Endodermal cell (in vitro differentiated cells): ENCODE measurements around the gene ARHGAP27. TPM values are rescaled to one million over a fixed set of nuclear protein-coding genes. Genes with fewer than 3 reads are reported as not detected.
A peak's percentile ranks its signal among the peaks of the same experiment; 100 is the strongest.

Source experiments
- DNase-seq: peaks from one replicate; pipeline ENCODE4 v3.0.0-alpha.2; 2017
- H3K27ac ChIP-seq: 2 replicates; pipeline ENCODE4 v1.5.1; 2013; ENCODE audit warnings: mild to moderate bottlenecking, low read depth, low read length, moderate library complexity
- H3K27me3 ChIP-seq: 2 replicates; pipeline ENCODE4 v1.6.1; 2013; ENCODE audit warnings: mild to moderate bottlenecking, low read length, moderate library complexity; ENCODE audit not compliant: insufficient read depth, control insufficient read depth, poor library complexity, severe bottlenecking
- H3K36me3 ChIP-seq: 2 replicates; pipeline ENCODE4 v1.7.0; 2013; ENCODE audit warnings: mild to moderate bottlenecking, low read length, moderate library complexity; ENCODE audit not compliant: control insufficient read depth, insufficient read depth
- H3K4me1 ChIP-seq: one replicate; pipeline ENCODE4 v1.7.0; 2013; ENCODE audit warnings: low read length; ENCODE audit not compliant: control insufficient read depth, insufficient read depth
- H3K4me3 ChIP-seq: 2 replicates; pipeline ENCODE4 v1.5.1; 2013; ENCODE audit warnings: mild to moderate bottlenecking, low read length, moderate library complexity
- H3K9ac ChIP-seq: 2 replicates; pipeline ENCODE4 v1.6.1; 2013; ENCODE audit warnings: mild to moderate bottlenecking, low read length, moderate library complexity; ENCODE audit not compliant: poor library complexity, severe bottlenecking; ENCODE audit errors: extremely low read depth
- H3K9me3 ChIP-seq: 2 replicates; pipeline ENCODE4 v1.6.1; 2013; ENCODE audit warnings: mild to moderate bottlenecking, low read length, moderate library complexity; ENCODE audit not compliant: control insufficient read depth
- H3K27ac Mint-ChIP-seq: 2 replicates; pipeline ENCODE4 v1.8.0; 2020; ENCODE audit warnings: mixed read lengths
- H3K27me3 Mint-ChIP-seq: 2 replicates; pipeline ENCODE4 v1.8.0; 2021; ENCODE audit warnings: mild to moderate bottlenecking, mixed read lengths; ENCODE audit not compliant: insufficient read depth
- H3K36me3 Mint-ChIP-seq: 2 replicates; pipeline ENCODE4 v1.8.0; 2020; ENCODE audit warnings: low read depth, mixed read lengths
- H3K4me1 Mint-ChIP-seq: 2 replicates; pipeline ENCODE4 v1.8.0; 2020; ENCODE audit warnings: mixed read lengths
- H3K4me3 Mint-ChIP-seq: 2 replicates; pipeline ENCODE4 v1.8.0; 2020; ENCODE audit warnings: mild to moderate bottlenecking, moderate library complexity, mixed read lengths
- H3K9me3 Mint-ChIP-seq: 2 replicates; pipeline ENCODE4 v1.8.0; 2020; ENCODE audit warnings: mild to moderate bottlenecking, mixed read lengths
- CTCF ChIP-seq: fragments of 200-600 bp; sonication (generic); conservative IDR thresholded peaks from 2 replicates; pipeline ENCODE4 v1.5.0; 2021; ENCODE audit warnings: antibody characterized with exemption, mild to moderate bottlenecking
- WGBS, 2 experiments: methylation state at CpG; one replicate each; pipeline versions ENCODE4 v1.1.5 to v1.1.7; 2013; ENCODE audit warnings: missing lambda C conversion rate in 2 of 2, mixed read lengths in 1 of 2; ENCODE audit not compliant: insufficient coverage in 1 of 2, insufficient read length in 1 of 2; 5-methylcytosine and 5-hydroxymethylcytosine counted together
- total RNA-seq, 2 donors: library from RNA; stranded (reverse); fragmentation: NEBNext Ultra II Directional in 1 of 2; extraction: Animal tissue kit (Norgen Biotek cat#: 25700) in 1 of 2; gene quantifications; 2 replicates in 1 of 2; 3 replicates in 1 of 2; pipeline ENCODE4 v1.2.1, GENCODE V29; 2021

ARHGAP27 gene
- total RNA-seq, 2 donors from 2014 or later = 16.4 to 20.6 TPM

GRCh38 chr17:45411348-45412105 is 21.1 kb downstream of the ARHGAP27 start:
- Mint-ChIP-seq H3K27ac (no peak overlapping the region), H3K4me1 (peaks cover 40% of the 10 kb centered on the region), H3K4me3 (no peak overlapping the region), H3K27me3 (peaks cover 2% of the 10 kb centered on the region), H3K36me3 (peaks cover 6% of the 10 kb centered on the region), H3K9me3 (no peaks in the 10 kb centered on the region)
- 85% methylated on average over 5 of the region's 5 CpGs; no CpG with 5 or more reads in 1 of the 2 experiments for WGBS, 2 experiments
- no peaks in the 10 kb centered on the region for H3K27me3 ChIP-seq
- no peak overlapping the region for H3K27ac ChIP-seq
- no peak overlapping the region for H3K9ac ChIP-seq
- H3K36me3 ChIP-seq = no peaks in the 10 kb centered on the region
- H3K4me1 ChIP-seq = peaks cover 10% of the 10 kb centered on the region
- no peaks in the 10 kb centered on the region for H3K9me3 ChIP-seq
- DNase-seq = peak; percentile 47
- no peak overlapping the region for H3K4me3 ChIP-seq
- no peak for TF ChIP-seq CTCF

GRCh38 chr17:45410144-45411091 is 22.3 kb downstream of the ARHGAP27 start:
- peaks cover 4% of the 10 kb centered on the region for H3K36me3 Mint-ChIP-seq
- Histone ChIP-seq H3K4me1 (peaks cover 15% of the 10 kb centered on the region), H3K27ac (no peak overlapping the region), H3K4me3 (no peak overlapping the region), H3K9me3 (no peaks in the 10 kb centered on the region), H3K9ac (no peak overlapping the region), H3K36me3 (no peaks in the 10 kb centered on the region), H3K27me3 (no peaks in the 10 kb centered on the region)
- no peak overlapping the region for H3K4me3 Mint-ChIP-seq
- H3K27me3 Mint-ChIP-seq = peaks cover 2% of the 10 kb centered on the region
- peaks cover 41% of the 10 kb centered on the region for H3K4me1 Mint-ChIP-seq
- H3K27ac Mint-ChIP-seq = no peak overlapping the region
- H3K9me3 Mint-ChIP-seq = no peaks in the 10 kb centered on the region
- no peak for TF ChIP-seq CTCF
- WGBS, 2 experiments = 90% methylated on average over 8 to 24 of the region's 24 CpGs
- peak; percentile 62 for DNase-seq

- TF ChIP-seq CTCF = no peak
- peaks cover 36% of the 10 kb centered on the region for H3K4me1 Mint-ChIP-seq
- no peak overlapping the region for H3K27ac Mint-ChIP-seq
- WGBS, 2 experiments = 86 to 100% methylated on average over 1 to 5 of the region's 5 CpGs
- no peaks in the 10 kb centered on the region for H3K9me3 ChIP-seq
- peaks cover 2% of the 10 kb centered on the region for H3K36me3 Mint-ChIP-seq
- no peak overlapping the region for H3K9ac ChIP-seq
- DNase-seq = peak; percentile 59
- no peak overlapping the region for H3K4me3 ChIP-seq
- H3K4me3 Mint-ChIP-seq = no peak overlapping the region
- no peaks in the 10 kb centered on the region for H3K27me3 ChIP-seq
- H3K9me3 Mint-ChIP-seq = no peaks in the 10 kb centered on the region
- peaks cover 15% of the 10 kb centered on the region for H3K4me1 ChIP-seq
- peaks cover 2% of the 10 kb centered on the region for H3K27me3 Mint-ChIP-seq
- H3K36me3 ChIP-seq = no peaks in the 10 kb centered on the region
- H3K27ac ChIP-seq = no peak overlapping the region
Measured at GRCh38 chr17:45409659-45410076, 23.0 kb downstream of the ARHGAP27 start.
